NCI-H1436 treated with DMSO at 0.1 percent for 48 hours (cell line): ENCODE data around the gene PARP2.
A peak's percentile ranks its signal among the peaks of the same experiment; 100 is the strongest.
"Not testable (repeated sequence)": the region's sequence is repeated elsewhere in the genome, so short reads cannot be mapped to it uniquely, and the experiment has no call there.

ENCODE experiments used
- DNase-seq: peaks from one replicate; lab custom pipeline; 2025; lab: John Stamatoyannopoulos, UW

PARP2 gene

GRCh38 chr14:20343092-20343861, at the start of gene PARP2:
TSS of gene PARP2 (plus strand) at chr14:20343635. CDS start at chr14:20343642, 7 bp downstream.
- peak; percentile 97 for DNase-seq

GRCh38 chr14:20294636-20295035, 48.8 kb upstream of the PARP2 start:
- DNase-seq, result no peak

GRCh38 chr14:20295067-20295466, 48.4 kb upstream of the PARP2 start:
- DNase-seq, result no peak

GRCh38 chr14:20302042-20302755, 41.2 kb upstream of the PARP2 start:
- no peak for DNase-seq

- peak; percentile 7 for DNase-seq
Observed at GRCh38 chr14:20305265-20306078, 38.0 kb upstream of the PARP2 start, which contains the start of gene TTC5. TSS of gene TTC5 (minus strand) at chr14:20305951. CDS start at chr14:20305937, 14 bp downstream.

- DNase-seq, result no peak
Observed at GRCh38 chr14:20306079-20306423, 37.4 kb upstream of the PARP2 start.

- DNase-seq, result no peak
Observed at GRCh38 chr14:20314026-20314425, 29.4 kb upstream of the PARP2 start.

GRCh38 chr14:20317720-20318119, 25.7 kb upstream of the PARP2 start:
- DNase-seq, result no peak

GRCh38 chr14:20327005-20327869, 16.2 kb upstream of the PARP2 start:
- DNase-seq, result no peak

- DNase-seq, result no peak
Observed at GRCh38 chr14:20328705-20329104, 14.7 kb upstream of the PARP2 start.

- no peak for DNase-seq
Observed at GRCh38 chr14:20329355-20329754, 14.1 kb upstream of the PARP2 start.

- no peak for DNase-seq
Observed at GRCh38 chr14:20331053-20331613, 12.3 kb upstream of the PARP2 start.

GRCh38 chr14:20332431-20332787, 11.0 kb upstream of the PARP2 start:
- no peak for DNase-seq

GRCh38 chr14:20332788-20333493, 10.5 kb upstream of the PARP2 start, which contains the start of gene CCNB1IP1:
TSS of gene CCNB1IP1 (minus strand) at chr14:20333279. CDS start at chr14:20316523, 16,756 bp downstream.
- DNase-seq, result peak; percentile 73

- DNase-seq, result no peak
Observed at GRCh38 chr14:20333494-20333841, 10.0 kb upstream of the PARP2 start.

- no peak for DNase-seq
Observed at GRCh38 chr14:20334017-20334416, 9.4 kb upstream of the PARP2 start.

- not testable (repeated sequence) for DNase-seq
Observed at GRCh38 chr14:20341032-20341431, 2.4 kb upstream of the PARP2 start.

GRCh38 chr14:20341646-20342045, 1.8 kb upstream of the PARP2 start:
- no peak for DNase-seq

- DNase-seq, result no peak
Observed at GRCh38 chr14:20343862-20344220, 406 bp downstream of the PARP2 start.

GRCh38 chr14:20345366-20345765, 1.9 kb downstream of the PARP2 start:
- DNase-seq, result no peak

- DNase-seq, result no peak
Observed at GRCh38 chr14:20346713-20347112, 3.3 kb downstream of the PARP2 start.
